ENCODE measurements around the gene SEPTIN1. TPM values are rescaled to one million over a fixed set of nuclear protein-coding genes. Genes with fewer than 3 reads are reported as not detected.

Gene SEPTIN1
- total and polyA plus RNA-seq, 2 of the 13 experiments (the other 11 are each of a cell fraction or from before 2014, with no cell fraction given) = 0.18 to 0.67 TPM

- 0 out of 2 replicates have a peak, but pooled peaks have one; percentile 66 for TF ChIP-seq EEA1 (CRISPR knock-in tag; IDR thresholded peaks at IDR 0.05; ENCODE audit: borderline replicate concordance)
- TF ChIP-seq PHF20 (CRISPR knock-in tag; IDR thresholded peaks at IDR 0.05) = no peak; the same call in 1 of the 2 replicates
- peak; percentile 73 for TF ChIP-seq ERF (CRISPR knock-in tag; IDR thresholded peaks at IDR 0.05)
- TF ChIP-seq GABPA (IDR thresholded peaks at IDR 0.05; ENCODE audit: low read depth, low read length) = no peak
- TF ChIP-seq GABPA (CRISPR knock-in tag; IDR thresholded peaks at IDR 0.05; ENCODE audit: low read depth) = peak; percentile 67
- peak; percentile 73; the same call in 1 of the 2 replicates for TF ChIP-seq ZGPAT (CRISPR knock-in tag; IDR thresholded peaks at IDR 0.05)
- peak; percentile 73 for TF ChIP-seq HOXA3 (CRISPR knock-in tag; IDR thresholded peaks at IDR 0.05)
- no peak for TF ChIP-seq GPN1 (CRISPR knock-in tag; IDR thresholded peaks at IDR 0.05; ENCODE audit: borderline replicate concordance)
- TF ChIP-seq CSRNP2 (CRISPR knock-in tag; conservative IDR thresholded peaks at IDR 0.05; ENCODE audit: low read depth) = no peak
- TF ChIP-seq ZSCAN22 (CRISPR knock-in tag; IDR thresholded peaks at IDR 0.05) = no peak
- TF ChIP-seq TFAP4 (IDR thresholded peaks at IDR 0.05; ENCODE audit: borderline replicate concordance, low read depth) = peak; percentile 46
- TF ChIP-seq ZSCAN21 (CRISPR knock-in tag; IDR thresholded peaks at IDR 0.05; ENCODE audit: borderline replicate concordance) = 0 out of 2 replicates have a peak, but pooled peaks have one; percentile 33
- no peak for TF ChIP-seq ZNF550 (CRISPR knock-in tag; IDR thresholded peaks at IDR 0.05; ENCODE audit: borderline replicate concordance)
- no peak for TF ChIP-seq ZBTB26 (CRISPR knock-in tag; IDR thresholded peaks at IDR 0.05; ENCODE audit: borderline replicate concordance)
- TF ChIP-seq PPARG (CRISPR knock-in tag; conservative IDR thresholded peaks at IDR 0.05) = 0 out of 2 replicates have a peak, but pooled peaks have one; percentile 53
- no peak for TF ChIP-seq ZNF343 (CRISPR knock-in tag; IDR thresholded peaks at IDR 0.05)
- peak; percentile 98 for TF ChIP-seq XRCC5 (optimal IDR thresholded peaks at IDR 0.05; ENCODE audit: low read length)
- 0 out of 2 replicates have a peak, but pooled peaks have one; percentile 46 for TF ChIP-seq MTA1 (CRISPR knock-in tag; IDR thresholded peaks at IDR 0.05; ENCODE audit: borderline replicate concordance)
- peak; percentile 81 for TF ChIP-seq MXD4 (CRISPR knock-in tag; IDR thresholded peaks at IDR 0.05)
- TF ChIP-seq ZNF18 (CRISPR knock-in tag; IDR thresholded peaks at IDR 0.05; ENCODE audit: insufficient replicate concordance) = no peak
- TF ChIP-seq SMYD3 (CRISPR knock-in tag; IDR thresholded peaks at IDR 0.05) = no peak
- TF ChIP-seq ZNF121 (CRISPR knock-in tag; IDR thresholded peaks at IDR 0.05) = peak; percentile 76
These were observed 27.0 kb upstream of the SEPTIN1 start (continued) for GRCh38 chr16:30409125-30410060.
